ENCODE results near the gene CCDC177.

CCDC177 gene

DNA sequence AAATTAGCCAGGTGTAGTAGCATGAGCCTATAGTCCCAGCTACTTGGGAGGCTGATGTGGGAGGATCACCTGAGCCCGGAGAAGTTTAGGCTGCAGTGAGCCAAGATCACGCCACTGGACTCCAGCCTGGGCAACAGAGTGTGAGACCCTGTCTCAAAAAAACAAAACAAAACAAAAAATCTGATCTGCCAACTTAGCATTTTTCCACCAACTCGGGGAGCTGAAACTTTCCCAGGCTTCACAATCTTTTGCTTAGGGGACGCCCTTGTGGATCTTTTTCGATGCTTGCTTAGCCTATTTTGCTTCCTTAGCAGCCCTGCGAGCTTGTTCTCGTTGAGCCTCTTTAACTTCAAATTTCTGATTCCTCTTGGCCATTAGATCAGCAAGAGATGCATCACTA is 13.8 kb downstream of the CCDC177 start:
- no peak for DNase-seq

DNA sequence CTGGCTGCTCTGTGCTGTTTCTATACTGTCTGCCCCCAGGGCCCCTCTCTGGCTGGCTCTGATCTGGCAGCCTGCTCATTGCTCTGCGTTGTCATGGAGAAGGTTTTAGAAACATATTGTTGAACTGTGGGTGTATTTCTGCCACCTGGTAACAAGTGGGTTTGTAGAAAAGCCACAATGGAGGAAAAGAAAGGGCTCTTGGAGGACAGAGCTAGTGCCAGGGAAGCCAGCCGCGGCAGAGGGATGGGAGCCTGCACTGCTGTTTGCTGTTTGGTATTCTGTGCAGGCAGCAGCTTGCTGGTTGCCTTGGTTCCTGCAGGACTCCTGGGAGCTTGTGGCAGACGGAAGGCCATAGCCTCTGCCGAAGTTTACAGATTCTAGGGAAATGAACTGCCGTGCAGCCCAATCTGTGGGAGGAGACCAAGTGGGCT is 15.1 kb downstream of the CCDC177 start:
- no peak for DNase-seq

DNA sequence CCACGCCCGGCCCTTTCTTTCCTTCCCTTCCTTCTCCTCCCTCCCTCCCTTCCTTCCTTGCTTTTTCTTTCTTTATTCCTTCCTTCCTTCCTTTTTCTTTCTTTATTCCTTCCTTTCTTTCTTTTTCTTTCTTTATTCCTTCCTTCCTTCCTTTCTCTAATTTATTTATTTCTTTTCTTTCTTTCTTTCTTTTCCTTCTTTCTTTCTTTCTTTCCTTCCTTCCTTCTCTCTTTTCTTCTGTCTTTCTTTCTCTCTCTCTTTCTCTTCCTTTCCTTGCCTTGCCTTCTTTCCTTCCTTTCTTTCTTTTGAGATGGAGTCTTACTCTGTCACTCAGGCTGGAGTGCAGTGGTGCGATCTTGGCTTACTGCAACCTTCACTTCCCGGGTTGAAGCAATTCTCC is 15.9 kb downstream of the CCDC177 start:
- DNase-seq, result no peak

DNA sequence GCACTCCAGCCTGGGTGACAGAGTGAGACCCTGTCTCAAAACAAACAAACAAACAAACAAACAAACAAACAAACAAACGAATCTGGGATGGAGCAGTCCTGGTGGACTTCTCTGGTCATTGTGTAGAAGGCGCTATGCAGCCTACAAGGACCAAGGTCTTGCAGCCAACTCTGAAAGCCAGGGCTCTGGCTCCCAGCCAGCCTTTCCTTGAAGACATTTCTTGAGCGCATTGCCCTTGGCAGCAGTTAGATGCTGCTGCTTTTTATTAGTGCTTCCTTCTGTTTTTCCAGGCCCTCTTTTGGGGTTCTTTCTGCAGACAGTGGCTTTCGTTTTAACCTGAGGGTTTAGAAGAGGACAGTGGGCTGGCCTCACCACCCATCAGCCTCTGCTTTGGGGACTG is 20.2 kb downstream of the CCDC177 start:
- DNase-seq, result no peak

DNA sequence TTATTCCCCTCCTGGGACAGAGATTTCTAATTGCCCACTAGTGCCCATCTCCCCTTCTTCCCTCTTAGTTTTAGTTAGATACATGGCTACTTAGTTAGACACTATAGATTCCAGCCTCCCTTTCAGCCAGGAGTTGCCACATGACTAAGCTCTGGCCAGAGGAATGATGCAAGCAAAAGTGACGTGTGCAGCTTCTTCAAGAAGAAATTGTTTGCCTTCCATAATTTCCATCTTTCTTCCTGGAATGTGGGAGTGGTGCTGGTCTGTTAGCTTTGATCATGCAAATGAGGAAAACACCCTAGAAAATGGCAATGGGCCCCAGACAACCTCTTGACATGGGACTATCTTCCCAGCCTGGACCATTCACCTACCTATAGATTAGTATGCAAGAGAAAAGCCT is 21.4 kb downstream of the CCDC177 start:
- DNase-seq, result peak; percentile 53

DNA sequence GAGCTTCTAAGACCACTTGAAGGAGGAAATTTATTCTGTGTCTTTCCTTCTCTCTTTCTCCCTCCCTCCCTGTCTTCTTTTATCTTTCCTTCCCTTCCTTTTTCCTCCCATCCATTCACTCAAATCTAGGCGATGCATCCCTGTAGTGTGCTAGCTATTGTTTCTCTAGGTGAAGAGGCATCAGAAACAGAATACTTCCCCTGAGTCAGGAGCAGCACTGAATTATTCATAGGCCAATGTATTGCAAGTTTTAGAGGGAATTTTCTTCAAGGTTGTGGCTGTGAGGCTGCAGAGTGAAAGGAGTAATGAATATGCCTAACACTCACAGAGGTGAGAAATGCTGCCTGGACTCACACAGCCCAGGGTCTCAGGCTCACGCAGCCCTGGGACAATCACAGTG is 23.2 kb downstream of the CCDC177 start:
- DNase-seq, result no peak

DNA sequence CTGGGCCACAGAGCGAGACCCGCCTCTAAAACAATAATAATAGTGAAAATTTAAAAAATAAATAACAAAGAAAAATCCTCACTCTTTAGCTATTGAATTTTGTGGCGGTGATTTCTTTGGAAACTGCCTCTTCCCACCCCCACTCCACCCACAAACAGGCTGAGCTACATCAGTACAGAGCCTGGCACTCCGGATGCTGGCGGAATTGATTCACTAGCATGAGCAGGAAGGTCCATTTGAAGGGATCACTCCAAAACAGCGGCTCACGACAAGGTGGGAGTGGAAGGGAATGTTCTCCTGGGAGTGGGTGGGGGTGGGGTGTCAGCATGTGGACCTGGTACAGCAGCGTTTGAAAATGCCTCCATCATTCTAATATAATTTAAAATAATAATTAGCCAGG is 26.1 kb downstream of the CCDC177 start:
- DNase-seq, result no peak

DNA sequence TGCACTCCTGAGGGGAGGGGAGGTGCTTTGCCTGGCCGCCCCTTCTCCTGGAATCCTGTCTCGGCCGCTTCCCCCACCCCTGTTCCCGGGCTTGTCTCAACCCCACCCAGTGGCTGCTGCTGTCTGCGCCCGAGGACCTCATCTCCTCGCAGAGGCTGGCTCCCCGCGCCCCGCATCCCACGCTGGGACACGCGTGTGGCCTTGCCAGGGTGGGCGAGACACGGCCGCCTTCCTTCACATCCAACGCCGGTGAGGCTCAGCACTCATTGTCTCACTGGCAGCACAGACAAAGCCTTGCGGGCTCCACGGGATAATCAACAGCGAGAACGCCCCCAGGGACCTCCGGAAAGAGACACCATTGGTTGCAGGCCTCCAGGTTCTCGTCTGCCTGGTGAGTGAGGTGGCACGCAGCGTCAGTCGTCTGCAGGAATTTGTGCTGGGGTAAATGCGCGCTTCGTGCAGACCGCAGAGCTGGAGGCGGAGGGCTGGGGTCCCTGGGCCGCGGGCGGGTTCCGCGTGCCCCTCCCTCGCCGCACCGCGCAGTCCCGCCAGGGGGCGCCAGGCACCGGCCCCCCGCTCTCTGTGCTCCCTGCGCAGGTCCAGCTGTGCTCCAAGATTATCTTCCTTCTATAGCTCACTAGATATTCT is 26.8 kb downstream of the CCDC177 start:
- peak; percentile 36 for DNase-seq

DNA sequence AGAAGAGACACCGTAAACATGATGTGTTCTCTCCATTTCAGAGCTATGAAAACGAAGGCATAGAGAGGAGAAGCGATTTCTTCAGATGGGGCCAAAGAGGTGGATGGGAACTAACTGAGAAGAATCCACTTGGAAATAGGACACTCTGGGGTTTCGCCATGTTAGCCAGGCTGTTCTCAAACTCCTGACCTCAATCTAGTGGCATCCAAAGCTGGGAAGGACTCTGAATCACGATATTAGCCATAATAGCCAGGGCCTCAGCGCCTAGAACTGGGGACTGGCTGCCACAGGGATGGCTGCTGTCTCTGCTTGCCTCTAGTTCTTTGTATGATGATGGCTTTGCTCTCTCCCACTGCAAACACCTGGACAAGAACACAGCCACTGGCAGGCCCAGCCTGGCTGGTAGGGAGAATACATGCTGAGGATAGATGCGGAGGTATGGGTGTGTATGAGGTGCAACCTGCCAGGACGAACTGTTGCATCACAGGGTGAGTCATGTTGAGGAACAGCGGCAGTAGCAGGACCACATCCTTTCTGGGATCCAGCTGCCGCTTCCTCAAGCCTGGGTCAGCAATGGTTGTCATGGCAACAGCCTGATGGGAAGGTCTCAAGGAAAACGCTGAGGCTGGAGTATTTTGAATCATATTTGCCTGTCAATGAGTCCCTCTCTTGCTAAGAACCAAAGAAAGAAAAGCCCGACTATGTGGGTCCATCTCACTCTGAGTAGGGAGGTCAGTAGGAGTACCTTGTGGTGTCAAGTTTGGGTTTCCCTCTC is 31.1 kb downstream of the CCDC177 start:
- peak; percentile 75 for DNase-seq

DNA sequence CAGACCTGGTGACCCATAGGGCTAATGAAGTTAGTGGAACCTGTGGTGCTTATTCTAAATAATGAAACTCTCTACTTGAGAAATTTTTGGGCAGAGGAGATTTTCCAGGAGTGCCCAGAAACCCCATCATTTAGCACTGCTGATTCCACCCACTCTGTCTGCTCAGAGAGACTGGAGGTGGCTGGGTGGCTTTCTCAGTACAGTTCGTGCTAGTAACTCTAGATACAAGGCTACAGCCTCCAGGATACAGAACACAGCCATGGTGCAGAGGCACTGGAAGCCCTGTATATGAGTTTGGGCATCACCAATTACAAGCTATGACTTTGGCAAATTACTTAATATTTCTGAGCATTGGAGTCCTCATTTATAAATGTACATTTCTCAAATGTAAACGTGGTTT is 32.4 kb downstream of the CCDC177 start:
- DNase-seq, result no peak

DNA sequence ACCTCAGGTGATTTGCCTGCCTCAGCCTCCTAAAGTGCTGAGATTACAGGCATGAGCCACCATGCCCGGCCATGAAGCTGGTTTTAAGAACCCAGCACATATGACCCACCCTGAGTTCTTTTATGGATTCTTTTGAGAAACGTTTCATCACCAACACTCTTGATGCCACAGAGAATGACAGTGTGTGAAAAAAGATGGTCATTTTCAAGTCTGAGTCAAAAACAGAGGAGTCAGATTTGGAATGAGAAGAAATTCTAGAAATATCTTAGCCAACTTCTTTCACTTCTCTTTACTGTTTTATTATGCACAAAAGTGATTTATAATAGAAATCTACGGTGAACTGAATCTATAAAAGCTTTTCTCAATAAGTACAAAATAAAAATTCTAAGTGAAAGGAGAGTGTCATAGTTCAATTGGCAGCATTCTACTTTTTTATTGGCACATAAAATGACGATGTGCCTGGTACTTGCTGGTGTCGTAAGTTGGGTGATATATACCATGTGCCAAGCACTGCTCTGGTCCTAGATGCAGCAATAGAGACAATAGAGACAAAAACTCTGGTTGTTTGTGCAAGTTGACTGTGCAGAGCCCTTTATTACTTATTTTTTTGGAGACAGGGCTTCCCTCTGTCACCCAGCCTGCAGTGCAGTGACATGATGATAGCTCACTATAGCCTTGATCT is 33.9 kb downstream of the CCDC177 start:
- no peak for DNase-seq

DNA sequence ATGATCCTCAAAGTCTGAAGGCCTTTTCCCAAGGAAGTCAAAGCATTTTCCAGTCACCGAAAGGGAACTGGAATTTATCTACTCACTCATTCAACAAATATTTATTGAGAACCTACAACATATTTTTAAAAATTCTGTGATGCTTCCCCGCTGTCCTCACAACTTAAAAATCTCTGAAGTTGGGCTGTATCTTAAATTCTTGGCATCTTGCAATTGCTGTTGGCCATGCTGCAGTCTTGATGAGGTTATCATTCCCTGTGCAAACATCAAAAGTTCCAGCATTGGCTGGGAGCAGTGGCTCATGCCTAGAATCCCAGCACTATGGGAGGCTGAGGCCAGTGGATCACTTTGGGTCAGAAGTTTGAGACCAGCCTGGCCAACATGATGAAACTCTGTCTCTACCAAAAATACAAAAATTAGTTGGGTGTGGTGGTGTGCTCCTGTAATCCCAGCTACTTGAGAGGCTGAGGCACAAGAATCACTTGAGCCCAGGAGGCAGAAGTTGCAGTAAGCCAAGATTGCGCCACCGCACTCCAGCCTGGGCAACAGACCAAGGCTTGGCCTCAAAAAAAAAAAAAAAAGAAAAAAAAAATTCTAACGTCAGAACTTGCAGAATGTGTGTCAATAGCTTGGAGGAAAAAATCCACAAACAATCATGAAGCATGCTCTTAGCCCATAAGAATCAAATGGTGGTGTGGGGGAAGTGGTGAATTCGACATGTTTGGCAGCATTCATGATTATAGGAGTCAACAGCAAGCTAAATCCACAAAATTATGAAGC is 34.9 kb downstream of the CCDC177 start:
- DNase-seq, result peak; percentile 40

DNA sequence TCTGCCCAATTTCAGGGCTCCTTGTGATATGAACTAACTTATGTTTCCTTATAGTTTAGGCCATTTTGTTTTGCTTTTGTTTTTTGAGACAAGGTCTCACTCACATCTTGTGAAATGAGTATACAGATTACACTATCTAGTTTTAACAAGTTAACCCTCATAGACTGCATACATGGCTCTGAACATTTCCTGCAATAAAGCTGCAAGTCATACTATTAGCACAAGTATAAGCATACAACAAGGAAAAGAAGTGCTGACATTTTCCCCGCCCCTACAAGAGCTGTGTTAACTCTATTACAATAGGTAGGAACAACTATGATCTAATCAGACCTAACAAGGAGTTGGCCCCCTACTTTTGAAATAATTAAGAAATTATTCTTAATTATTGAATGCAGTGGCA is 35.9 kb downstream of the CCDC177 start:
- no peak for DNase-seq

DNA sequence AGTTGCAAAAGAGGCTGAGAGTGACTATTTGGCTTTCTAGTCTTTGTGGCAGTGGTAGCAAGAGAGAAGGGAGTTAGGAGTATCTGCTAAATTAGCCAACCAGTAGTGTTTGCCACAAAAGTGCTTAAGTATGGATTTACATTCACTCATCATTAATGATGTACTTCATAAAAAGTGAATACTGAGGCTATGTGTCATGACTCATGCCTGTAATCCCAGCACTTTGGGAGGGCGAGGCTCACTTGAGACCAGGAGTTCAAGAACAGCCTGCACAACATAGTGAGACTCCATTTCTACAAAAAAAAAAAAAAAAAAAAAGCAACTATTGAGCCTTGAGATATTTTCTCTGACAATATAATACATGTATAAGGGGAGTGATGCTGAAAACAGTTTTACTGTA is 36.8 kb downstream of the CCDC177 start:
- no peak for DNase-seq

DNA sequence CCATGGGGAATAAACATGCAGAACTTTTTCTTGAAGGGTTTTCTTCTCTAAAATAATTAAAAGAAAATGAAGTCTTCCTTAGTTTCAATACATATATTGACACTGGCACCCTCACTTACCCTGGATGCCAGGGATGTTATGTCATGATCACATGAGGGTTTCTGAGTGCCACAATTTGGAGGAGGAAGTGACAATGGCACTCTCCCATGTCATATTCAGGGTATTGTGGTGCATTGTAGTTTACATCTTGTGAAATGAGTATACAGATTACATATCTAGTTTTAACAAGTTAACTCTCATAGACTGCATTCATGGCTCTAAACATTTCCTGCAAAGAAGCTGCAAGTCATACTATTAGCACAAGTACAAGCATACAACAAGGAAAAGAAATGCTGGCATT is 37.7 kb downstream of the CCDC177 start:
- no peak for DNase-seq

DNA sequence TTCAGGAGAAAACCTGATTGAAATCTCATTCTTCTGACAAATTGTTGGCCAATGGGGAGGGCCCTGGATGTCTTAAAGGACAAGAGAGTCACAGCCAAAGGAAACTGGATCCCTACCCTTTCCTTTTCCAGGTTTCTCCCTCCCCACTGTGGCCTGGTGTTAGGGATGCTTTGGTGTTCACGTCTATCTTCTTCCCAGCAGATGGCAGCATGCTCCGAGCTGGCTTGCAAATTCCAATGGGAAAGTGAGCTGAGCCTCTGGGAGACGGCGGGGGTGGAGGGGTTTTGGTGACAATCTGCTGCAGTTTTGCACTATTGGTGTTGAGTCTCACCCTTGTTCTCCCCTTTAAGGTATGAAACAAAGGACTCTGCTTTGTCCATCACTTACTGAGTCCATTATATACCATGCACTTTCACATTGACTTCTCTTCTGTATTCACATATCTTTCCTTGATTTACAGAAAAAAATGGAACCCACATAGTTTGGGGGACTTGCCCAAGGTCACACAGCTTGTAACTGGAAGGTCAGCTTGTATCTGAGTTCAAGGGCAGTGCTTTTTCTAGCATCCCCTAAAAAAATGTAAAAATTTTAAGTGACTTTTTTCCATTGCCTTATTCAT is 39.3 kb downstream of the CCDC177 start:
- DNase-seq, result peak; percentile 53

DNA sequence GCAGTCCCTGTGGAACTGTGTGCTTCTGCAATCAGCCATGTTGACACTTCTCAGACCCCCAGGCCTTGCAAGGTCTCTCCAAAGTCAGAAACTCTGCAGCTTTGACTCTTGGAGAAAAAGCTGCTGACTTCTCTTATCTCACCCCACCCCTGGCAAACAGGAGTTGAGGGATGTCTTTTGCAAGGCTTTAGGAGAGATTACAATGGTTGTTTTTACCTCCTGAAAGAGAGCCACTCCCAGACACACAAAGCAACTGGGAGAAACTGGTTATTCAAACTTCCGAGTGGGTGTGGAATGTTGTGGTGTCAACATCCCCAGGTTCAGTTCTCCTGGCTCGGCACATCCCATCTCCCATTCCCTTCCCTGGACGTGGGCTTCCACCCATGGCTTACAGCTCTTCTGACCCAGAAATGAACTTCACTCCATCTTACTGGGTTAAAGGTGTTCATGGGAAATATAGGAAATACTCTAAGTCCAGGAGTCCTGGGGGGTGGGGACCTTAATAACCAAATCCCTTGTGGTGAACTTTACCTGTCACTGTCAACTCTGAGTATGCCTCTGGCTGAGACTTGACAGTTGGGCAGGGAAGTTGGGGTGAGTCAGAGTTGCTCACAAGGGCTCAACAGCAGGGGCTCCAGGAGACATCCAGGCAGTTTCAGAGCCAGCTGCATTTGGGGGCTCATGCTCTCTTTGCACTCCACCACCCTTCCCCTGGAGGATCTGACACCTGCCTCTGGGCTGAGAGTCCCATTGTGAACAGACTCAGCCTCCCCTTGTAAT is 41.9 kb downstream of the CCDC177 start:
- peak; percentile 5 for DNase-seq

DNA sequence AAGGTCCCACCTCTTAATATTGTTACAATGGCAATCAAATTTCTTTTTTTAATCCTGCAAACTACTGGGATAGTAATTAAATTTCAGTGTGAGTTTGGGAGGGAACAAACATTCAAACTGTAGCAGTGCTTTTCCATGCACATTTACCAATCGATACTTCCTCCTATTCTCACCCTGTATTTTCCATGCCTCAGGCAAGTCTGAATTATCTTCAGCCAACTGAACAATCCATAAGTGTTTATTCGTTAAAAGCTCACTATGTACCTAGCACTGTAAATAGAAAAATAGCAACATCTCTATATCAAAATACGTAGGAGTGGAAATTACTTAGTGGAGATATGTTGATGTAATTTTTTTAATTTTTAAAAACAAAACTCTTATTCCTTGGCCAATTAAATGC is 43.5 kb downstream of the CCDC177 start:
- no peak for DNase-seq

DNA sequence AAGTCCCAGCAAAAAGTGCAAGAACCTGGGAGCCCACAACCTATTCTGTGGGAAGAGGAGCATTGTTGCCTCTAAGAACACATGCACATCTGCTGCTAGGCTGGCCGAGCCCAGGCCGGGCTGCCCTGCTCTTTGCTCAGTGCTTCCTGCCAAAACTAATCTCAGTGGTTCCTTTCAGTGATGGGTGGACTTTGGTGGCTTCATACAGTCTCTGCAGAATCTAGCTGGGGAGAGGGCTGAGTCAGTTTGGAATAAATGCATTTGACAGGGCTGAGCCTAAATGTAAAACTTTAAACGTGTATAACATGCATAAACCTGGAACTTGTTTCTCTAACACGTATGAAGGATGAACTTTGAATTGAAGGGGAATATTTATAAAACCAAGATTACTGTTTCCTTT is 44.6 kb downstream of the CCDC177 start:
- DNase-seq, result no peak

DNA sequence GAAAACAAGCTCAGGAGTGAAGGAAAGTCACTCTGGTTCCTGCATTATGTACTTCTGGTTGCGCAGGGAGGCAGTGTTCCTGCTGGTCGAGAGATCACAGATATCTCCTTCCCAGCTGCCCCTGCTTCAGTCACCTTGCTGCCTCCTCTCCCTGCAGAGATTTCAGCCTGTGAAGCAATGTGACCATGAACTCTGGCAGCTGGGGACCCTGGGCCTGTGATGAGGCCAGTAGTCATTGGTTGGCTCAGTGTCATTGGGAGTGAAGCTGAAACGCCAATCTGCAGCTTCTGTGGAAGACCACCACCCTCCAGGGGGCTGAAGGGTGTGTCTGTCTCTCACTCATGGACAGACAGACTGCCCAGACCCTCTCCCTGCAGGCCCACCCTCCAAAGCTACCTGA is 45.1 kb downstream of the CCDC177 start:
- DNase-seq, result no peak

DNA sequence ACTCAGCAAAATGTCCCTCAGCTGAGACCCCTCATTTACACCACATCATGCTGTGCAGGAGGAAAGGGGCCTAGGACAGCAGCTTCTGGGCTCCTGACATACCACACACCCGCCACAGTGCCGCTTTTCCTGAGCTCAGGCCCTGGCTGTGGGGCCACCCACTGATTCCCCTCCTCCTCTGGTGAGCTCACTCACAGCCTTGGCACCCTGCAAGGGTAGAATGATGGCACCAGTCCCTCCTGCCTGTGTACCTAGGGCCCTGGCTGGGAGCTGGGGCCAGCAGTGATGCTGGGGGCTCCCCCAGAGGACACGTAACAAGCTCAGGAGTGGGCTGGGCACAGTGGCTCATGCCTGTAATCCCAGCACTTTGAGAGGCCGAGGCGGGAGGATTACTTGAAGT is 45.7 kb downstream of the CCDC177 start:
- no peak for DNase-seq

DNA sequence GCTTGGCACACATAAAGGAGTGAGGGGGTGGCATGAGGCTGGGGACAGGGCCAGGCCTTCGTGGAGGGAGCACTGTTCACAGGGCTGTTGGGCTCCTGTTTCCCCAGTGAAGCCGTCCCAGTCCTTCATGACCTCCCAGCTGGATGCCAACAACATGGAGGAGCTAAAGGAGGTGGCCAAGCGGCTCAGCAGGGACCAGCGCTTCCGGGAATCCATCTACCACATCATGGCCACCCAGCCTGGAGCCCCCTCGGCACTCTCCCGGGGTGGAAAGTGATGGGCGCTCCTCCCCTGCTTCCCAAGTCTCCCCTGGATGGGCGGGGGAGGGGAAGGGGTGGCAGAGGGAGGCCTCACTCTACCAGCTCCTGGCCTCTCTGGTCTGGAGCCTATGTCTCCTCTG is 46.5 kb downstream of the CCDC177 start:
- DNase-seq, result no peak
